Measurements from ENCODE around the gene VAMP2.

- no peak for TF ChIP-seq REST (IDR thresholded peaks at IDR 0.05)
- TF ChIP-seq TAF1 (conservative IDR thresholded peaks at IDR 0.05) = no peak
Observed at GRCh38 chr17:8148560-8148959, 14.2 kb downstream of the VAMP2 start.
